HG02885 (cell line): ENCODE data around the gene POGLUT2.

Experiments used
- ATAC-seq: cut with Tn5 transposase; IDR thresholded peaks from one replicate; pipeline ENCODE4 v1.9.1; 2021; ENCODE audit warnings: mild to moderate bottlenecking; ENCODE audit not compliant: unreplicated experiment, poor library complexity

The POGLUT2 gene

GRCh38 chr13:102771298-102772041 lies 27.3 kb downstream of the POGLUT2 start:
- ATAC-seq, result no peak

- no peak for ATAC-seq
Measured at GRCh38 chr13:102770435-102770834, 28.3 kb downstream of the POGLUT2 start.

DNA sequence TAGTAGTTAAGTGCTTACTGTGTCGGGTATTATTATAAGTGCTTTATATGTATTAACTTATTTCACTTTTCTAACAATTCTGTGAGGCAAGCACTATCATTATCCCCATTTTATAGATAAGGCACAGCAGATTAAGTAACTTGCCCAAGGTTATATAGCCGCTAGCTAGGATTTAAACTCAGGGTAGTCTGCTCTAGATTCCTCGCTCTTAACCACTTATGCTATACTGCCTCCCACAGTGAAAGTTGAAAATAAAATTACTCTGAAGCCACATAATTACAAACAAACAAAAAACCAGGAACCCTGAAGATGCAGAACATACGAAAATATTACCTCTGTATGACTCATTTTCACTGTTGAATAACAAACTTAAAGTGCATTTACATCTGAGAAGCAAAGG lies 29.1 kb downstream of the POGLUT2 start:
- no peak for ATAC-seq

DNA sequence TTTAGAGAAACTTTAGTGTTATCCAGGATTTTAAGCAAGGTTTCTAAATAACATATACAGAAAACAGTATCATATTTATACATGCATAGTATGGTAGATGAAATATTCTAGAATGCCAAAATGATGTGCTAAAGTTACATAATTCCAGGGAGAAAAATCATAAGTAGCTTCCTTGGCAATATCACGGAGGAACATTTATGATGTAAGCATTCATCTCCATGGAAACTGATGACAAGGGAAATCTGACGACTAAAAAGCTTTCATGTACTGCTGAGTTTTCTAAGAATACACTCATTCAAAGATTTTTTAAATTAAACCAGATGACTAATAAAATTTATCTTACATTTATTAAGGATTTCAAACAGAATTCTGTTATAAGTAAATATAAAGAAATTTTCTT lies 29.9 kb downstream of the POGLUT2 start:
- ATAC-seq, result no peak

- ATAC-seq, result no peak
Measured at GRCh38 chr13:102763741-102764140, 35.0 kb downstream of the POGLUT2 start.

DNA sequence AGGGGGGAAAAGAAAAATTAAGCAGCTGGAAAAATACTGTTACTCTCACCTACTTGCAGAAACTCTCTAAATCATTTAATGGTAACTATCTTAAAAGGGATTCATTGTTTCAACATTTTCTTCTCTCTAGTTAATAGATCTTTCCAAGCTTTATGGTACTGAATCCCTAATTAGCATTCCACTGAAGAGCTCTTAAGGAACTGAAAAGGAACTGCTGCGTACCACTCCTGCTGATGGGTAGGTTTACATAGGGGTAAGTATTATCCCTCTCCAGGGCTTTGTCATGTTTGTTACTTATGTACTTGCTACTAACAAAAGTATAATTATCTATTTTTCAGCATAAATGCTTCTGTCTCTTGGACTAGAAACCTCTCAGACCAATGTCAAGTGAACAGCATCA lies 37.7 kb downstream of the POGLUT2 start:
- ATAC-seq, result no peak

- no peak for ATAC-seq
Measured at GRCh38 chr13:102758842-102759241, 39.9 kb downstream of the POGLUT2 start.

DNA sequence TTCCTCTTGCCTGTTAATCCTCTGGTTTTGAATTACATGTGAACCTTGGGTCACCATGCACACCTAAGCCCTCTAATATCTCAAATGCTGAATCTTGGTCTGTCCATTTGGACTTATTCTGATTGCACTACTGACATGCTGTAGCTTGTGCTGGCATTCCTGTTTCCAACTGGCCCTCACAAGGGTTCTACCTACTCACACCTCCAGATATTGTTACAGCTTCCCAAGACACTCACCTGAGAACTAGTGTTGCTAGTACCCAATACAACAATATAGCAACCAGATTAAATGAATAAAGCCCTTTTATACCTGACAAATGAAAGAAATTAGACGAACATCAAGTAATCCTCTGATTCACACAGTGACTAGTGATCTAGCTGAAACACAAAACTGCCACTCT lies 41.8 kb downstream of the POGLUT2 start:
- no peak for ATAC-seq

GRCh38 chr13:102751886-102752285 lies 46.9 kb downstream of the POGLUT2 start:
- ATAC-seq, result no peak

- ATAC-seq, result no peak
Measured at GRCh38 chr13:102742506-102742905, 56.3 kb downstream of the POGLUT2 start.

- no peak for ATAC-seq
Measured at GRCh38 chr13:102742101-102742500, 56.7 kb downstream of the POGLUT2 start.
